GM19438 (cell line): ENCODE measurements around the gene IRAG1.
"Not testable (repeated sequence)": the region's sequence is repeated elsewhere in the genome, so short reads cannot be mapped to it uniquely, and the experiment has no call there.

ENCODE experiments used
- ATAC-seq: cut with Tn5 transposase; IDR thresholded peaks from one replicate; pipeline ENCODE4 v1.9.1; 2021; ENCODE audit warnings: low read depth; ENCODE audit not compliant: unreplicated experiment

Gene IRAG1

DNA sequence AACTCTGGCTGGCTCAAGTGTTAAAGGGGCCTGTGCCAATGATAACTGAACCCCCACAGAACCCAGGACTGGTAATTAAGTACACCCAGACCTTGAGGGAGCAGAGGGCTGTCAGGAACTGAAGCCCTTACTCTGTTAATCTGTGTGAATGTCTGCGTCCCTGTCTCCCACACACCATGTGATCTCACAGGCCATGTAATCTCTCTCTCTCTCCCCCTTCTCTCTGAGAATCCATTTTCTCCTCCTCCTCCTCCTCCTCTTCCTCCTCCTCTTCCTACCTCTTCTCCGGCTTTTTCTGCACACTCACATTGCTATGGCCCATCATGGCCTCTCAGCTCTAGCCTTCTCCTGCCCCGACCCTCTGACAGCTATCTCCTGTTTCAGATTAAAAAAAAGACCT is 14.6 kb upstream of the IRAG1 start:
- no peak for ATAC-seq

DNA sequence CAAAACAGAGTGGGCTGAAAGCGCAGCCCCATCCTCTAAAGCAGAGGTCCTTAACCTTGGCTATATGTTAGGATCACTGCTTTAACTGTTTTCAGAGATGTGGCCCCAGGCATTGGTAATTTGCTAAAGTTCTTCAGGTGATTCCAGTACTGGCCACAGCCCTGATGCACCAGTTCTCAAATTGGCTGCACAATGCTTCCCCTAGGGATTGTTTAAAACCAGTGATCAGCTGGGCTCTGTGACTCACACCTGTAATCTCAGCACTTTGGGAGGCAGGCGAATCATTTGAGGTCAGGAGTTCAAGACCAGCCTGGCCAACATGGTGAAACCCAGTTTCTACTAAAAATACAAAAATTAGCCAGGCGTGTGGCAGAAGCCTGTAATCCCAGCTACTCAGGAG is 8.4 kb upstream of the IRAG1 start:
- ATAC-seq, result no peak

DNA sequence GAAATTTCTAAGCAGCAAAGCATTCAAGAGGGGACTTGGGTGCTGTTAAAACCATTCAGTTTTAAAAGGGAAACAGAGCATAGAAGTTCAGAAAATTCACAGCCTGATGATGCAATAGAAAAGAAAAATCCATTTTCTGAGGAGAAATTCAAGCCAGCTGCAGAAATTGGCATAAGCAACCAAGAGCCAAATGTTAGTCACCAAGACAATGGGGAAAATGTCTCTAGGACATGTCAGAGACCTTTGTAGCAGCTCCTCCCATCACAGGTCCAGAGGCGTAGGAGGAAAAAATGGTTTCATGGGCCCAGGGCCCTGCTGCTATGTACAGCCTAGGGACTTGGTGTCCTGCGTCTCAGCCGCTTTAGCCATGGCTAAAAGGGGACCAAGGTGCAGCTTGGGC is 5.5 kb upstream of the IRAG1 start:
- no peak for ATAC-seq

DNA sequence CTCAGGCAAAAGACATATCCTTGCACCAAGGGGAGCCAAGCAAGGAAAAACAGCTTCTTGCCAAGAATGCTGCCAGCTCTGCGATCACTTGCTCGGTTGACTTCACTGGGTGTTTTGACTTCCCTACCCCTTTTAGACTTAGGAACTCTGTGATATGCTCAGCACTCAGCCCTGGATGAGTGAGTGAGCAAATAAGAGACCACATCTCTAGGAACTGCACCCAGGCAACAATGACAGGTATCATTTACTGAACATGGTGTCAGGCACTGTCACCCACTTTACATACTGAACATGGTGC is 3.7 kb upstream of the IRAG1 start:
- ATAC-seq, result no peak

DNA sequence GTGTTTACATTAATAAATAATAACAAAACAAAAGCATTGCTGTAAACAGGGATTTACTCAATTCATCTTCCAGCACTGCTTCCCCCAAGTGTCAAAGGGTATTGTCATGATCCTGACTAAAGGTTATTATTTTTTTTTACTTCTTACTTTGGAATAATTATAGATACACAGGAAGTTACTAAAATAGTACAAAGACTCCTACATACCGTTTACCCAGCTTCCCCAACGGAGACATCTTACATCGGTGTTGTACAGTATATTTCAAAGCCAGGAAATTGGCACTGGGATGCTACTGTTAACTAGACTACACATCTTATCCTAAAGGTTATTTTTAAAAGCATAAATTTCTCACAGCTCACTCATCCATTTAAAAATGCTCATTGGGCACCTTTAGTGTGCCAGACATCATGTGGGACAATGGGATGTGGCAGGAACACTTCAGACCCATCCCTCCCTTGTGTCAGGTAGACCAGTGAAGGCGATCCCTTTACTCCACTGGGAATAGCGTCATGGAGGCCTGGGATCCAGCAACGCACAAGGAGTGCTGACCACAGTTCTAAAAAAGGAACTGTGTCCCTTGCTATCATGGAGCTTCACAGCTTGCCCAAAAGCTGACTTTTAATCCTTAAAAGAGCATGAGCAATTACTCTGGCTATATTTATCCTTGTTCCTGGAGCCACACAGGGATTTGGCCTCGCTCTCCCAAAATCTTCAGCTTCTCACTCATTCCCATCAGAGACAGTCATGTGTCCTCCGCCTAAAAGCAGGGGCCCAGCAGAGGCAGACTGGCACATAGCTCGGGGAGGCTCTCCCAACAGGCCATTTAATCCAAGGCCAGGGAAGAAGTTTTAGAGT is 3.1 kb upstream of the IRAG1 start:
- no peak for ATAC-seq

DNA sequence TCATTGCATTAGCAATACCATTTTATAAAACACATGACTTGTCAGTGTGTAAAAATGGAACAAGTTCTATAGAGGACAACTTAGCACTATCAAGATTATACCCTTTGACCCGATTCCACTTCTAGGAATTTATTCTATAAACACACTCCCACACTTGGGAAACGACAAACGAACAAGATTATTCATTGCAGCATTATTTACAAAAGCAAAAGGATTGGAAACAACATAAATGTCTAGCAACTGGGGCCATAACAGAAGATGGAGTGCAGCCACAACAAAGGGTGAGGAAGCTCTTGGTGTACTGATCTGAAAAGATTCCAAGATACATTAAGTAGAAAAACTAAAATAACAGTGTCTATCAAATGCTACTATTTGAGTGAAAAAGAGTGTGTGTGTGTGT is 2.3 kb upstream of the IRAG1 start:
- no peak for ATAC-seq

DNA sequence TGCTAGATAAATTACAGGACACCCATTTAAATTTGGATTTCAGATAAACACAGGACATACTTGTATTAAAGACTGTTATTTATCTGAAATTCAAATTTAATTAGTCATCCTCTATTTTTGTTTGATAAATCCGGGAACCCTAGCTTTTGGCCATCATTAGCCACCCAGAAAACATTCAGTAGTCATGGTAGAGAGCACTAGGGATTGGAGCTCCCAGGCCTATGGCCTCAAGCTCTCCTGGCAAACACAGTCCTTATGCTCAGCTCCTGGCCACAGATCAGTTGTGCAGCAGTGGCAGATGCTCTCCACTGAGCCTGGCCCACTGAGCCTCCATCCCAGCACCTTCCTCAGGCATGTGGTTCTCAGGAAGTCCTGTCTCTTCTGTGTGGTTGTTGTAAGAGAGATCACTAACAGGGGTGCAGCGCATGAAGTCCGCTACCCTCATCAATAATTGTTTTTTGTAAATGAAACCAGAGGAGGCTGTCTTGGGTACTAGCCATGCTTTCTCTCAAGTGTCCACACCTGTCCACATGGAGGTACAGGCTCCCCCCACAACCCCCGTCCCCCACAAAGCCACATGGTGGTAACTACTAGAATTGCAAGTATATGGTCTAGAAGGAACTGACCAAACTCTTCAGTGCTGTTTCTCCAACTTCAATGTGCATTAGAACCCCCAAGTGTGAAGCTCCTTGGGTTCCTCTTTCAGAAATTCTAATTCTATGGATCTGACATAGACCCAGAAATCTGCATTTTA is 1.1 kb upstream of the IRAG1 start:
- ATAC-seq, result no peak

DNA sequence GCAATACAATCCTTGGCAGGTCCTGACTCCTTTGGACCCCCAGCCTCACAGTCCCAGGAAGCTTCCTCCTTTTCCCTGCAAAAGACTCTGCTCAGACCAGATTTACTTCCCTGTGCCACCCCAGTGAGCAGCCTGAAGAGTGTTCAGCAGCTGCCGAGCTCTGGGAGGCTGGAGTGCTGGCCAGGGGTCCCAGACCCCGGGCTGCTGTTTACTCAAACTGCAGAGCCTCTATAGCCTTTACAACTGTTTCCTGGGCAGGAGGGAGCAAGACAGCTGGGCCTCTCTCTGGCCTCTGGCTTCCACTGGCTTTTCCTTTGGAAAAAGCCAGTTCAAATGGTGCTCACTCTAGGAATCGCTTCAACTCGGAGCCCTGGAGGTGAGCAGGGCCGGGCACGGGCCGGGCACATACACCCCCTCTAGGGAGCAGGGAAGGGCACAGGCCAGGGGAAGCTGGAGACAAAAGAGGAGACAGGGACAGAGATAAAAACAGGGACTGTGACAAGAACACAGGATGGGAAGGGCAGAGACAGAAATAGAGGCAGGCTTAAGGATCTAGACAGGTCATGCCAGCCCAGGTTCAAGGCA is 932 bp downstream of the IRAG1 start:
- ATAC-seq, result no peak

DNA sequence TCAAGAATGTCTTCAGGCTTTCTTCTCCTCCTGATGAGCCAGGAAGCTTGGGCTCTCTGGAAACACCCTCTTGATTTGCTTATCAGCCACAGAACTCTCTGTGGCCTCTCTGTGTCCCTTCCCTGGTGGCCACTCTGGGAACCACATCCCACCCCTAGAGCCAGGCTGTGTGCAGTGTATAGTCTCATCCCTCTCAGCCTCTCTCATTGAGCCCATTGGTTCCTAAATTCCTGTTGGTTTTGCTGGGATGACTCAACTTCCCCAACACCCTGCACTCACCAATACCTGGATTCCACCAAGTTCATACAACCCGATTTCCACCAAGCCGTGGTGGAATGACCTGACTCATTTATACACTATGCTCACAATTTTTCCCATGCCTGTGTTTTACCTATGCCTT is 5.2 kb downstream of the IRAG1 start:
- ATAC-seq, result no peak

DNA sequence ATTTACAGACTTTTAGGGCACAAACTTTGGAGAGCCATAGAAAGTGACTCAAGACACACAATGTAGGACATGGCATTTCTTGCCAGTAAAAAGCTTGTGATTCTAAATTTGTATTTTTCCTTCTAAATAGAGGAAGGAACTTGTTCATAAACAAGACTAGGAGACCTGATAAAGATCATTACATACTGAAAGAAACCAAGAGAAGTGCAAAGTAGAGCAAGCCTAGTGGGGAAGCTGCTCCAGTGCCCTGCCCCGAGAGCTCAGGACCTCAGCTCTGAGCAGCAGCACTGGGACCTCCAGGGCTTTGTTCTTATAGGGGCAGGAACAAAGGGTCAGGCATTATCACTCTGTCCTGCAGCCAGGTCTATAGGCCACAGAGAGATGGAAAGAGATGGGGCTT is 7.2 kb downstream of the IRAG1 start:
- ATAC-seq, result no peak

DNA sequence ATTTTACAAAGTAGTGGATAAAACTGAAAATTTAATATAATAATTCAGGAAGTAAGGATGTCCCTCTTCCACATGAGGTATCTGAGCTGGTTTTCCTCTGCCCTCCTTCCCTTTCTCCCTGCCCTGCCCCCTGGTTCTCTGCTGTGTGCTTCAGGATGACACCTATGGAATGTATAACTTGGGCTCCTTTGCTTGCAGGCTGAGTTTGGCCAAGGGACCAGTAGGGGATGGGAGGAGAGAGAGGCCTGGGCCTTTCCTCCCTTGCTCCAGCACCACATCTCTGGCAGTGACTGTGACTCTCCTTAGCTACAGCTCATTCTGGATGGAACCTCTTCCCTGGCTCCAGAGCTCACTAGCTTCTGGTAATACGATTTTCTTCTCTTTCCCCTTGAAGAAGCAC is 10.1 kb downstream of the IRAG1 start:
- ATAC-seq, result no peak

DNA sequence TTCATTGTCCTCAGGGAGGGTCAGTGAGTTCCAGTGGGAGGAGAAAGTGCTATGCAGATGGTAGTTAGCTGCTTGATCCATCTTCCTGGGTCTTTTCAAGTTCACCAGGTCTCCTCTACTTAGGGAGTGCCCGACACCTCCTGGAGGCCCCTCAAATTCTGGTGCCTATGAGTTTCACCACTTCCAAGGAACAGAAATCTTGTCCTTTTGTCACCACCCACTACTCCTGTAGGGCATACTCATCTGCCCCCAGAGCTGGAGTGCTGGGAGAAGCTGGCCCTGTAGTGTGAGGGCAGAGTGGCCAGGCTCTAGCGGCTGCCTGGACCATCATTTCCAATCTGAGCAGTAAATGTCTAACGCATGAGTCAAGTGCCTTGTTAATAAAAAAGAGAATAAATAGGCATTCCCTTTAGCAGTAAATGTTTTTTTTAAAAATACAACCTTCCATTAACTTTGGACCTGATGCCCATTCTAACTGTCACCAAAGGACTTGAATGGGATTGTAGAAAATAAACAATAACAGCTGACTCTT is 12.5 kb downstream of the IRAG1 start:
- ATAC-seq, result no peak

DNA sequence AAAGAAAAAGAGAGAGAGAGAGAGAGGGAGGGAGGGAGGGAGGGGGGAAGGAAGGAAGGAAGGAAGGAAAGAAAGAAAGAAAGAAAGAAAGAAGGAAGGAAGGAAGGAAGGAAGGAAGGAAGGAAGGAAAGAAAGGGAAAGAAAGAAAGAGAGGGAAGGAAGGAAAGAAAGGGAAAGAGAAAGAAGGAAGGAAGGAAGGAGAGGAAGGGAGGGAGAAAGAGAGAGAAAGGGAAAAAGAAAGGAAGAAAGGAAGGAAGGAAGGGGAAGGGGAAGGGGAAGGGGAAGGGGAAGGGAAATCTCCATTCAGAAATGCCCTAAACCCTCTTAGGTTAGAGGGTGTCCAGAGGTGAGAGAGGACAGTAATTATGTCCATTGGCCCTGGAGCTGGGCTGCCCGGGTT is 13.3 kb downstream of the IRAG1 start:
- ATAC-seq, result not testable (repeated sequence)

DNA sequence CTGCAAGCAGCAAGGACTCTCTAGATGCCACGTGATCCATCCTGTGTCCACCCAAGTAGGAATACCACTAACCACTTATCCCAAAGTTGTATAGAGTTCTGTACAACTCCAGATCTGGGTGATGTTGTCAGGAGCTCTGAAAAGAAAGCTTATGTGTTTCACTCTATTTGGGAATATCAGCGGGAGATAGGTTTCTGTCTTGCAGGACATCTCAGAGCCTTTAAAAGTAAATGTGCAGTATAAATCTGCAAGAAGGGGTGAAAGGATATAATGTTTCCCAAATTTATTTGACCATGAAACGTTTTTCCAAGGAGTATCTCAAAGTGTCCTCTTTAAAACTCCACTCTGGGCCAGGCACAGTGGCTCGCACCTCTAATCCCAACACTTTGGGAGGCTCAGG is 13.9 kb downstream of the IRAG1 start:
- no peak for ATAC-seq

DNA sequence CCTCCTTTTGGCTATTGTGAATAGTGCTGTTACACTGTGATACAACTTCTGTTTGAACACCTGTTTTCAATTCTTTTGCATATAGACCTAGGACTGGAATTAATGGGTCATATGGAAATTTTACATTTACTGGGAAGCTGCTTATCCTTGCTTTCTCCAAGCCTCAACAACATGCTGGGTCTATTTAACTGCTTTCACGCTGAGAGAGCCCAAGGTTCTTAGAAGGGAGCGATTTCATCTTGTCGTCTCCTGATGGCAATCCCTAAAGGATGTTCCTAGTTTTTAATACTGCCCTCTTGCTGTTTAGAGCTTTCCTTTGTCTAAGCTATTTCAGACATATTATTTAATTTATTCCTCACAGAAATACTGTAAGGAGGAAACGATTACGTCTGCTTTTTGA is 15.5 kb downstream of the IRAG1 start:
- ATAC-seq, result no peak

DNA sequence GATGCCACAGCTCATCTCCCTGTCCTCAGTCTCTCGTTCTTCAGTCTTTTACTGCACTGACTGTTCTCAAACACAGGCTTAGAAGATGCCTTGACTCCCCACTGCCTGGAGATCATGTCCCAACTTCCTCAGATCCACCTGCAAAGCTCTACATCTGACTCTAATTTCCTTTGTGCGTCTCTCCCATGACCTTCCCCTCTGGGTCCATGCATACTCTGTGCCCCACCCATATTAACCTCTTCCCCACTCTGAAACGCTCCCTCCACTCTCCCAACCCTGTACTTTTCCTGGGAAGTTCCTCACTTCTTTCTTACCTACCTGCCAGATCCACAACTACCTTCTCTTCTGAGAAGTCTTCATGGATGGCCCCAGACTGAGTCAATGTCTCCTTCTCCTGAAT is 16.6 kb downstream of the IRAG1 start:
- no peak for ATAC-seq

DNA sequence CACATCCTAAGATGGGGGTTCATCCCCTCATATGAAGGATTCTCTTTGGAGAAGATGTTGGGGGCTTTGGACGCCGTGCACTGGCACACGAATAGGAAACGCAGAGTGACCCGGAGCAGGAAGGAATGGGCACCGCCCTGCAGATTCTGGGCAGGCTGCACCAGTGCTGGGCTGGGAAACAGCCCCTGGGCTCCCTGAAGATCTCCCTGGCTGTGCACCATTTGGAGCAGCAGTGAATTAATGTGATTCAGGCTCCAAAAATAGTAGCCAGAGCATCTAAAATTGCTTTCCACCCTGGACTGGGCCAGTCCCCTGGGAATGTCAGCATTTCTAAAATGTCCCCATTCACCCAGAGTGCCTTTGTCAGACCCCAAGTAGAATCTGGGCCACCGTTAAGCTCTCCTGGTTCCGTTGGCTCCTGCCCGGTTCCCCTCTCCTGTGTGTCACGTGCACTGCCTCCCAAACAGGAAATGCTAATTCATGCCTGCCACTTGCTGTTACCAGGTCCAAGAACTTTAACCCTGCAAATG is 18.6 kb downstream of the IRAG1 start:
- no peak for ATAC-seq

DNA sequence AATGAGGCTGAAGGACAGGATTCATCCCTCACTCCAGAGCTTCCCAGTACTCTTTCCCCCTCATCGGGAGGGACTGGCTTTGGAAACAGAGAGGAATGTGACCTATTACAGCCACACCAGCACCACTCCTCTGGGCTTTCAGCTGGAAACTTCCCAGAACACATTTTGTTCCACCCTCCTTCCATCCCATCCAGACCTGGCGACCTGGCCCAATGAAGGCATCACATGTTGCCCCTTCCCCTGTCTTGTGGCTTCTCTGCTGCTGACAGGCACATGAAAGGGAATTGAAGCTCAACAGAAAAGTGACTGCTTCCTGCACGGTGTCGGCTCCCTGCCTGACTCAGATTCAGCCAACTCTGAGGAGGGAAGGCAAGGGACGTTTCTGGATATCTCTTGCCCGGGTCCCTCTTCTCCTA is 19.1 kb downstream of the IRAG1 start:
- ATAC-seq, result no peak

DNA sequence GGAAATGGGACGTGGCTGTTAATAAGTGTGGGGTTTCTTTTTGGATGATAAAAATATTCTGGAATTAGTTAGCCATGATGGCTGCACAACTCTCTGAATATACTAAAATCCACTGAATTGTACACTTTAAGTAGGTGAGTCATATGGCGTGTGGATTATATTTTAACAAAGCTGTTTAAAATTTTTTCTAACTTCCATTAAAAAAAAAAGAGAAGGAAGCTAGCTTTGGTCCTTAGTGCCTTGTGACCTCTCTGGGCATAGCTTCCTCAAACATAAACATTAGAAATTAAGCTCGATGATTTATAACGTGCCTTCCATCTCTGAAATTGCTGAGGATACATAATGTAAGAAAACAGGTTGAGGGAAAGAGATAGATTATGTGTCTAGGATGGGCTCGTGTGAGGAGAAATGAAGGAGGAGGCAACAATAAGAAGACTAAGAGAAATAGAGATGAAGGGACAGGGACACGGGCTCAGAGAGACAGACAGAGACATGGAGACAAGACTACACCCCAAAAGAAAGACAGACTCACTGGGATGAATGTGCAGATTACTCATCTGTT is 20.0 kb downstream of the IRAG1 start:
- no peak for ATAC-seq

DNA sequence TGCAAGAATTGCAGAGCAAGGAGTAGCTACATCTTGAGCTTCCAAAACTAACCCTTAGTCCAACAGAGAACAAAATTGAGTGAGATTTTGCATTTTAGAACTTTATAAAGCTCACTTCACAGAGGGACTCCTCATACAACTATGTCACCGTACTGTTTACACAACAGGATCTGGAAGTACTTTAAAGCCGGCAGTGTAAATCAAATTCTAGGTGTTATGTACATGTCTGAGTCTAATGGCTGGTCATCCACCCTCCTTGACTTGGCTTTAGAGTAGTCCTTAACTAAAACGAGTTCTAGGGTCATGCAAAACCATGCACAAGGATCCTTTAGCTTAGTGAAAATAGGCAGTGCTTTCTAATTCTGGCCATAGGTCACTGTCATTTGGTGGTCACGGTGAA is 23.5 kb downstream of the IRAG1 start:
- no peak for ATAC-seq
